DOHH2 (cell line): Measurements from ENCODE around the gene ZNRF1.

ENCODE experiments used
- H3F3A ChIP-seq: fragments of 200-600 bp; sonication (generic), shearing (Covaris generic); 2 replicates; pipeline ENCODE4 v1.6.0; 2016; ENCODE audit warnings: antibody characterized with exemption, mild to moderate bottlenecking; ENCODE audit not compliant: control insufficient read depth, insufficient read depth
- H3K27ac ChIP-seq: fragments of 200-600 bp; sonication (generic); 2 replicates; pipeline ENCODE4 v1.5.1; 2014; ENCODE audit warnings: low read depth, mild to moderate bottlenecking, low read length, moderate library complexity
- H3K27me3 ChIP-seq: fragments of 200-600 bp; sonication (generic); 2 replicates; pipeline ENCODE4 v1.6.1; 2014; ENCODE audit warnings: mild to moderate bottlenecking, low read length, mixed read lengths; ENCODE audit not compliant: control insufficient read depth
- H3K36me3 ChIP-seq: fragments of 200-600 bp; sonication (generic); 2 replicates; pipeline ENCODE4 v1.6.1; 2014; ENCODE audit warnings: mild to moderate bottlenecking, low read length, moderate library complexity, mixed read lengths; ENCODE audit not compliant: control insufficient read depth
- H3K4me1 ChIP-seq: fragments of 200-600 bp; sonication (generic); 2 replicates; pipeline ENCODE4 v1.6.1; 2014; ENCODE audit warnings: mild to moderate bottlenecking, low read length, mixed read lengths; ENCODE audit not compliant: control insufficient read depth
- H3K4me2 ChIP-seq: fragments of 200-600 bp; sonication (generic); 2 replicates; pipeline ENCODE4 v1.6.0; 2014; ENCODE audit warnings: mild to moderate bottlenecking, low read length, moderate library complexity
- H3K4me3 ChIP-seq: fragments of 200-600 bp; sonication (generic); 2 replicates; pipeline ENCODE4 v1.5.1; 2014; ENCODE audit warnings: mild to moderate bottlenecking, low read length, mixed read lengths
- H3K79me2 ChIP-seq: fragments of 200-600 bp; sonication (generic); 2 replicates; pipeline ENCODE4 v1.6.1; 2014; ENCODE audit warnings: mild to moderate bottlenecking, low read length, mixed read lengths; ENCODE audit not compliant: control insufficient read depth
- H3K9me2 ChIP-seq: fragments of 200-600 bp; sonication (generic); replicated peaks from 2 replicates; pipeline ENCODE4 v1.6.1; 2014; ENCODE audit warnings: mild to moderate bottlenecking, low read length, mixed read lengths; ENCODE audit not compliant: control insufficient read depth
- H3K9me3 ChIP-seq: fragments of 200-600 bp; sonication (generic); 2 replicates; pipeline ENCODE4 v1.6.1; 2014; ENCODE audit warnings: antibody characterized with exemption, low read length, mixed read lengths; ENCODE audit not compliant: control insufficient read depth, insufficient read depth
- H4K20me1 ChIP-seq: fragments of 200-600 bp; sonication (generic); 2 replicates; pipeline ENCODE4 v1.6.0; 2014; ENCODE audit warnings: low read depth, mild to moderate bottlenecking, antibody characterized with exemption, low read length, moderate library complexity; ENCODE audit not compliant: control insufficient read depth, insufficient read depth
- EZH2phosphoT487 ChIP-seq: fragments of 200-600 bp; sonication (generic); IDR thresholded peaks from 2 replicates; pipeline ENCODE4 v1.6.1; 2017; ENCODE audit warnings: borderline replicate concordance, mild to moderate bottlenecking, antibody characterized with exemption, low read length, moderate library complexity, mixed read lengths
- TF ChIP-seq, protein P1 (sequence below): fragments of 200-600 bp; sonication (generic); IDR thresholded peaks from one replicate; pipeline ENCODE4 v1.5.1; 2014; ENCODE audit warnings: antibody characterized with exemption, mild to moderate bottlenecking, low read depth, low read length; ENCODE audit not compliant: poor library complexity, severe bottlenecking

ZNRF1 gene

DNA sequence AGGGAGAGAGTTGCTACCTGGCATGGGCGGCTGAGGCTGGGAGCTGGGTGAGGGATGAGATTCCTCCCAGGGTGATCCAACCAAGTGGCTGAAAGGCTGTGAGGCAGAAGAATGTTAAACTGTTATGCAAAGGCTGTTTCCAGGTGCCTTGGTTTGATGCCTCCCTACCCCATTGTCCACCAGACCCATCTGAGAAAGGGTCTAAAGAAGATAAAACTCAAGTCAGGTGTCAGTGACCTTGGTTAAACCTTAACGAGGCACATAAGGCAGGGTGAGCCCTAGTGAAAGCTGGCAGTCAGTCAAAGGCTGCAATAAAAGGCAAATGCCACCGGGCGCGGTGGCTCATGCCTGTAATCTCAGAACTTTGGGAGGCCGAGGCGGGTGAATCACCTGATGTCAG lies 94.0 kb downstream of the ZNRF1 start:
- H3K9me2 ChIP-seq: no peaks in the 10 kb centered on the region
- H4K20me1 ChIP-seq: no peaks in the 10 kb centered on the region; the same call in 1 of the 2 replicates
- no peaks in the 10 kb centered on the region for H3K79me2 ChIP-seq
- H3K4me3 ChIP-seq: no peak overlapping the region
- H3K27ac ChIP-seq: no peak overlapping the region
- TF ChIP-seq, protein P1, sequence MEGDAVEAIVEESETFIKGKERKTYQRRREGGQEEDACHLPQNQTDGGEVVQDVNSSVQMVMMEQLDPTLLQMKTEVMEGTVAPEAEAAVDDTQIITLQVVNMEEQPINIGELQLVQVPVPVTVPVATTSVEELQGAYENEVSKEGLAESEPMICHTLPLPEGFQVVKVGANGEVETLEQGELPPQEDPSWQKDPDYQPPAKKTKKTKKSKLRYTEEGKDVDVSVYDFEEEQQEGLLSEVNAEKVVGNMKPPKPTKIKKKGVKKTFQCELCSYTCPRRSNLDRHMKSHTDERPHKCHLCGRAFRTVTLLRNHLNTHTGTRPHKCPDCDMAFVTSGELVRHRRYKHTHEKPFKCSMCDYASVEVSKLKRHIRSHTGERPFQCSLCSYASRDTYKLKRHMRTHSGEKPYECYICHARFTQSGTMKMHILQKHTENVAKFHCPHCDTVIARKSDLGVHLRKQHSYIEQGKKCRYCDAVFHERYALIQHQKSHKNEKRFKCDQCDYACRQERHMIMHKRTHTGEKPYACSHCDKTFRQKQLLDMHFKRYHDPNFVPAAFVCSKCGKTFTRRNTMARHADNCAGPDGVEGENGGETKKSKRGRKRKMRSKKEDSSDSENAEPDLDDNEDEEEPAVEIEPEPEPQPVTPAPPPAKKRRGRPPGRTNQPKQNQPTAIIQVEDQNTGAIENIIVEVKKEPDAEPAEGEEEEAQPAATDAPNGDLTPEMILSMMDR: no peak
- no peak for TF ChIP-seq EZH2phosphoT487
- no peak overlapping the region for H3K4me2 ChIP-seq
- H3K36me3 ChIP-seq: no peaks in the 10 kb centered on the region
- no peaks in the 10 kb centered on the region for H3K9me3 ChIP-seq
- no peaks in the 10 kb centered on the region for H3F3A ChIP-seq
- no peaks in the 10 kb centered on the region for H3K27me3 ChIP-seq
- H3K4me1 ChIP-seq: no peaks in the 10 kb centered on the region

DNA sequence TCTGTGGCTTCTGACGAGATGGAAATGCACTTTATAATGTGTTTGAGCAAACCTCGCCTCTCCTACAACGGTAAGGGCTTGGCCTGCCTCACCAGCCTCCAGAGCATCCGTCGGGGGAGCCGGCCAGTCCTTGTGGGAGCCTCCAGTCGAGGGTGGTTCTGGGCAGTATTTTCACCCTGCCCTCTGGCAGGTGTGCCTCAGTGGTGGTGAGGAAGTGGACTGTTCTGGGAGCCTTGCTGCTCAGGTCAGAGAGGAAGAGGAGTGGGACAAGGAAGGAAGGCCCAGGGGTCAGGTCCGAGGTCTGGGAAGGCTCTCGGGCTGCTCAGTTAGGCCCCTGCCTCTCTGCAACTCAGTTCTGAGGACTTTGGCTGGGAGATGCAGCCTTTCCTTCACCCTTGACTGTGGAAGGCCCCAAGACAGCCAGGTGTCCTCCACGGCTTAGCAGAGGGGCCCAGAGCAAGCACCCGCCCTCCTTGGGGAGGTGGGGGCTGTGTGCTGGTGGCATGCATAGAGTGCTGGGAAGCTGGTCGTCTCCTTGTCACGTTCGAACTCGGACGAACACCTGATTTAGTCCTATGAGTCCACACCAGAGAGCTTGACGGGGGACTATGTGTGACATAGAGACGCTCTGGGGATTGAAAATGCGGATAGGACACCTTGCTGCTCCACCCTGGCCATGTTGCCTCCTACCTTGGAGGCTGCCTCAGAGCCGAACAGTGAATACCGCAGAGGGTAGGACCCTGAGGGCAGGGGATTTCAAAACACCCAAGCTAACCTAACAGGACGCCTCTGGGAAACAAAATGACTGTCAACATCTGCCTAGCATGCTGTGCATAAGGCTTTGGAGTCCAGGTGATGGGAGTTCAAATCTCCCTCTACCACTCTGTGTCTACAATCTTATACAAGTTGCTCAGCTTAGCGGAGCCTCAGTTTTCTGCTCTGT lies 95.0 kb downstream of the ZNRF1 start:
- Histone ChIP-seq H3K9me2 (no peaks in the 10 kb centered on the region), H3K27me3 (no peaks in the 10 kb centered on the region), H3K9me3 (no peaks in the 10 kb centered on the region), H3K4me1 (peaks cover 7% of the 10 kb centered on the region), H3K27ac (no peak overlapping the region), H3F3A (no peaks in the 10 kb centered on the region), H3K79me2 (no peaks in the 10 kb centered on the region), H4K20me1 (no peaks in the 10 kb centered on the region; the same call in 1 of the 2 replicates), H3K4me2 (no peak overlapping the region), H3K4me3 (no peak overlapping the region), H3K36me3 (no peaks in the 10 kb centered on the region)
- TF ChIP-seq, protein P1: no peak
- no peak for TF ChIP-seq EZH2phosphoT487

DNA sequence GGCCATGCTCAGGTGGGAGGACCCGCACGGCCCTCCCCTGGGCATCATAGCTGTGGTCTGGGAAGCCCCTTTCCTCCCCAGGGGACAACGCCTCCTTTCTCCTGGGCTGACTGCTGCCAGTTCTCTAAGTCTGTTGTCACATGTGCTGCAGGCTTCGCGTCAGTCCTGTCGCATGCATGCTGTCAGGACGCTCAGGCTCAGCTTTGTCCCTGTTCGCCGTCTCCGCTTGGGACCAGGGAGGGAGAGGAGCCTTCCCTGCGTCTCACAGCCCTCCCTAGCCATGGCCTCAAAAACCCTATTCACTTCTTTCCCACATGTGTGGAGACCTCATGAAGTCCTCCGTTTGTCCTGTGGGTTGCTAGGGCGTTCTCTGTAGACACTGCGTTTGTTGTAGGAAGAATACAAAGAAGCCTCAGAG lies 96.4 kb downstream of the ZNRF1 start:
- Histone ChIP-seq H3K9me2 (no peaks in the 10 kb centered on the region), H3K4me2 (no peak overlapping the region), H3K27me3 (no peaks in the 10 kb centered on the region), H3K36me3 (no peaks in the 10 kb centered on the region), H3K27ac (no peak overlapping the region), H3K4me1 (peaks cover 21% of the 10 kb centered on the region), H3F3A (no peaks in the 10 kb centered on the region), H3K79me2 (no peaks in the 10 kb centered on the region), H4K20me1 (no peaks in the 10 kb centered on the region; the same call in 1 of the 2 replicates), H3K9me3 (no peaks in the 10 kb centered on the region), H3K4me3 (no peak overlapping the region)
- TF ChIP-seq, protein P1: no peak
- no peak for TF ChIP-seq EZH2phosphoT487
